A549 (cell line): ENCODE data around the gene SNRK. TPM values are rescaled to one million over a fixed set of nuclear protein-coding genes. Genes with fewer than 3 reads are reported as not detected.

ENCODE experiments used
- ATAC-seq, 2 experiments: fragments of 200-7000 bp in 1 of 2; fragments of >200 bp in 1 of 2; cut with Nextera tagmentation in 1 of 2; cut with Tn5 transposase in 1 of 2; 3 replicates each; pipeline versions ENCODE4 v1.8.0 to v1.9.1; 2018 to 2020; ENCODE audit warnings: mild to moderate bottlenecking in 1 of 2, moderate library complexity in 1 of 2
- CTCF ChIA-PET: fragments of 300-600 bp; sonication (Branson Sonifier 250); formaldehyde crosslinking; extraction: SDS; loops from one replicate; lab custom pipeline; 2021; ENCODE audit warnings: antibody characterized with exemption, inconsistent platforms; lab: Yijun Ruan, JAX
- POLR2A ChIA-PET: fragments of 350-600 bp; formaldehyde crosslinking; extraction: SDS; loops from one replicate; lab custom pipeline; 2021; ENCODE audit warnings: antibody characterized with exemption, inconsistent platforms; lab: Yijun Ruan, JAX
- DNase-seq, 2 experiments: peaks; one replicate each; pipeline versions ENCODE4 v3.0.0 to v3.0.0-alpha.2; 2011 to 2016; ENCODE audit warnings: low read depth in 1 of 2, low spot score in 1 of 2
- FAIRE-seq: peaks from 2 replicates; lab custom pipeline; 2011; peaks lifted over from hg19 to GRCh38; lab: Jason Lieb, UNC
- H3K27ac ChIP-seq, 2 experiments: fragments of >200 bp; sonication (Bioruptor Twin); formaldehyde crosslinking; 3 replicates each; pipeline ENCODE4 v1.5.1; 2016 to 2017
- H3K4me1 ChIP-seq: fragments of >200 bp; sonication (Bioruptor Twin); formaldehyde crosslinking; 3 replicates; pipeline ENCODE4 v1.6.1; 2016
- H3K4me2 ChIP-seq: fragments of >200 bp; sonication (Bioruptor Twin); formaldehyde crosslinking; 3 replicates; pipeline ENCODE4 v1.6.1; 2016
- H3K4me3 ChIP-seq: fragments of >200 bp; sonication (Bioruptor Twin); formaldehyde crosslinking; 3 replicates; pipeline ENCODE4 v1.5.1; 2016
- H3K9me3 ChIP-seq: fragments of >200 bp; sonication (Bioruptor Twin); formaldehyde crosslinking; 3 replicates; pipeline ENCODE4 v1.6.1; 2016
- CEBPB ChIP-seq, 2 experiments: fragments of >200 bp in 1 of 2; sonication (Bioruptor Twin) in 1 of 2; formaldehyde crosslinking in 1 of 2; IDR thresholded peaks; 2 replicates each; pipeline ENCODE4 v1.6.1; 2012 to 2016
- CHD2 ChIP-seq: fragments of 150-350 bp; IDR thresholded peaks from 2 replicates; pipeline ENCODE4 v1.6.1; 2014; ENCODE audit warnings: low read length; ENCODE audit not compliant: partially characterized antibody
- CTCF ChIP-seq: fragments of >200 bp; sonication (Bioruptor Twin); formaldehyde crosslinking; IDR thresholded peaks from 3 replicates; pipeline ENCODE4 v1.5.1; 2016
- EHF ChIP-seq: fragments of 250-450 bp; sonication (Bioruptor Pico); IDR thresholded peaks from 2 replicates; pipeline ENCODE4 v1.5.0; 2020; ENCODE audit warnings: mild to moderate bottlenecking
- EHMT2 ChIP-seq: fragments of 200-600 bp; sonication (generic); IDR thresholded peaks from 2 replicates; pipeline ENCODE4 v1.6.1; 2016; ENCODE audit warnings: antibody characterized with exemption, low read depth, mild to moderate bottlenecking, moderate library complexity
- EP300 ChIP-seq, 2 experiments: fragments of >200 bp; sonication (Bioruptor Twin); formaldehyde crosslinking; IDR thresholded peaks; 2 replicates in 1 of 2; 3 replicates in 1 of 2; pipeline ENCODE4 v1.6.1; 2016 to 2017
- FOSB ChIP-seq: fragments of 250-450 bp; sonication (Bioruptor Pico); IDR thresholded peaks from 2 replicates; pipeline ENCODE4 v1.5.0; 2020; ENCODE audit warnings: mild to moderate bottlenecking, moderate library complexity
- FOXS1 ChIP-seq: fragments of 250-450 bp; sonication (Bioruptor Pico); IDR thresholded peaks from 2 replicates; pipeline ENCODE4 v1.5.0; 2020; ENCODE audit warnings: mild to moderate bottlenecking, moderate library complexity
- GATA3 ChIP-seq: IDR thresholded peaks from 2 replicates; pipeline ENCODE4 v1.6.1; 2012; ENCODE audit warnings: borderline replicate concordance
- HDAC2 ChIP-seq: fragments of 200-600 bp; sonication (generic); IDR thresholded peaks from 2 replicates; pipeline ENCODE4 v1.6.1; 2016
- HEYL ChIP-seq: fragments of 250-450 bp; sonication (Bioruptor Pico); IDR thresholded peaks from 2 replicates; pipeline ENCODE4 v1.8.0; 2021; ENCODE audit warnings: mild to moderate bottlenecking, moderate library complexity
- HOXA7 ChIP-seq: fragments of 250-450 bp; sonication (Bioruptor Pico); IDR thresholded peaks from 2 replicates; pipeline ENCODE4 v1.5.0; 2020; ENCODE audit warnings: mild to moderate bottlenecking, moderate library complexity
- JUN ChIP-seq, 2 experiments: fragments of >200 bp; sonication (Bioruptor Twin); formaldehyde crosslinking; IDR thresholded peaks; 2 replicates in 1 of 2; 3 replicates in 1 of 2; pipeline ENCODE4 v1.6.1; 2016 to 2017
- KDM1A ChIP-seq: fragments of 200-600 bp; sonication (generic); IDR thresholded peaks from 2 replicates; pipeline ENCODE4 v1.6.1; 2016; ENCODE audit warnings: low read depth, mild to moderate bottlenecking
- MAFK ChIP-seq: fragments of 450-650 bp; IDR thresholded peaks from 2 replicates; pipeline ENCODE4 v1.6.1; 2014; ENCODE audit not compliant: partially characterized antibody
- MAX ChIP-seq: IDR thresholded peaks from 2 replicates; pipeline ENCODE4 v1.6.1; 2012
- NFE2L2 ChIP-seq: fragments of 150-350 bp; conservative IDR thresholded peaks from 2 replicates; pipeline ENCODE4 v1.6.1; 2014; ENCODE audit warnings: low read length
- POLR2AphosphoS2 ChIP-seq: conservative IDR thresholded peaks from 2 replicates; pipeline ENCODE4 v1.6.1; 2012; ENCODE audit warnings: low read length, improper control_type of control experiment, inconsistent platforms
- RAD21 ChIP-seq, 2 experiments: fragments of >200 bp in 1 of 2; sonication (Bioruptor Twin) in 1 of 2; formaldehyde crosslinking in 1 of 2; IDR thresholded peaks in 1 of 2; conservative IDR thresholded peaks in 1 of 2; 2 replicates in 1 of 2; 3 replicates in 1 of 2; pipeline ENCODE4 v1.6.1; 2012 to 2018; ENCODE audit warnings: inconsistent platforms in 1 of 2
- RCOR1 ChIP-seq: fragments of 150-350 bp; IDR thresholded peaks from 2 replicates; pipeline ENCODE4 v1.6.1; 2014; ENCODE audit warnings: antibody characterized with exemption, low read length, low read depth
- RNF2 ChIP-seq: fragments of 200-600 bp; sonication (generic); IDR thresholded peaks from 2 replicates; pipeline ENCODE4 v1.6.1; 2016; ENCODE audit warnings: low read depth, mild to moderate bottlenecking, antibody characterized with exemption, moderate library complexity, borderline replicate concordance
- TP53 ChIP-seq: fragments of 250-450 bp; sonication (Bioruptor Pico); IDR thresholded peaks from 2 replicates; pipeline ENCODE4 v1.5.0; 2021; ENCODE audit warnings: mild to moderate bottlenecking, moderate library complexity
- ZC3H11A ChIP-seq: fragments of 450-650 bp; IDR thresholded peaks from 2 replicates; pipeline ENCODE4 v1.6.1; 2014; ENCODE audit warnings: antibody characterized with exemption, mild to moderate bottlenecking
- WGBS: methylation state at CpG from one replicate; pipeline ENCODE4 v1.1.6; 2017; ENCODE audit errors: missing lambda C conversion rate; 5-methylcytosine and 5-hydroxymethylcytosine counted together
- polyA plus RNA-seq, 4 experiments: library from polyadenylated mRNA; depleted of rRNA in 3 of 4; stranded (reverse); fragments of >200 nt; fragmentation: RNase III in 1 of 4; extraction: RNeasy Plus Mini Kit Qiagen cat#74134 plus additional on column Dnase treatment in 1 of 4; gene quantifications; 2 replicates in 3 of 4; 3 replicates in 1 of 4; pipeline ENCODE4 v1.2.3, GENCODE V29; 2011 to 2017
- TF ChIP-seq, protein P1 (sequence below): fragments of 250-450 bp; sonication (Bioruptor Pico); IDR thresholded peaks from 2 replicates; pipeline ENCODE4 v1.5.0; 2021; ENCODE audit warnings: mild to moderate bottlenecking, moderate library complexity, borderline replicate concordance
- TF ChIP-seq, protein P2 (sequence below): fragments of 450-650 bp; IDR thresholded peaks from 2 replicates; pipeline ENCODE4 v1.6.1; 2014; ENCODE audit warnings: antibody characterized with exemption
- TF ChIP-seq, protein P3 (sequence below): IDR thresholded peaks from 2 replicates; pipeline ENCODE4 v1.6.1; 2012; ENCODE audit warnings: low read depth, borderline replicate concordance

SNRK gene
- polyA plus RNA-seq, 2 of the 4 experiments (the other 2 are of a cell fraction), result 3.5 to 7.2 TPM

GRCh38 chr3:43254125-43254524 is 32.2 kb upstream of the SNRK start:
- DNase-seq (no peak), ATAC-seq (no peak), FAIRE-seq (no peak)
- POLR2A ChIA-PET, result no interaction called here
- no peak overlapping the region for H3K4me3 ChIP-seq
- CTCF ChIA-PET, result no interaction called here
- no peak overlapping the region for H3K27ac ChIP-seq
- TF ChIP-seq TP53 (CRISPR knock-in tag) (no peak), HDAC2 (no peak), NFE2L2 (no peak), JUN (IDR thresholded peaks at IDR 0.05) (no peak), EP300 (IDR thresholded peaks at IDR 0.05) (no peak), GATA3 (no peak), RNF2 (no peak), ZC3H11A (no peak)
- TF ChIP-seq, protein P1, sequence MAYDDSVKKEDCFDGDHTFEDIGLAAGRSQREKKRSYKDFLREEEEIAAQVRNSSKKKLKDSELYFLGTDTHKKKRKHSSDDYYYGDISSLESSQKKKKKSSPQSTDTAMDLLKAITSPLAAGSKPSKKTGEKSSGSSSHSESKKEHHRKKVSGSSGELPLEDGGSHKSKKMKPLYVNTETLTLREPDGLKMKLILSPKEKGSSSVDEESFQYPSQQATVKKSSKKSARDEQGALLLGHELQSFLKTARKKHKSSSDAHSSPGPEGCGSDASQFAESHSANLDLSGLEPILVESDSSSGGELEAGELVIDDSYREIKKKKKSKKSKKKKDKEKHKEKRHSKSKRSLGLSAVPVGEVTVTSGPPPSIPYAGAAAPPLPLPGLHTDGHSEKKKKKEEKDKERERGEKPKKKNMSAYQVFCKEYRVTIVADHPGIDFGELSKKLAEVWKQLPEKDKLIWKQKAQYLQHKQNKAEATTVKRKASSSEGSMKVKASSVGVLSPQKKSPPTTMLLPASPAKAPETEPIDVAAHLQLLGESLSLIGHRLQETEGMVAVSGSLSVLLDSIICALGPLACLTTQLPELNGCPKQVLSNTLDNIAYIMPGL (CRISPR knock-in tag), result no peak
- no peak overlapping the region for H3K4me2 ChIP-seq
- 0% methylated on average over 1 of the region's 1 CpG for WGBS
- no peaks in the 10 kb centered on the region for H3K9me3 ChIP-seq
- no peaks in the 10 kb centered on the region for H3K4me1 ChIP-seq

- TF ChIP-seq POLR2AphosphoS2, result no peak
- TF ChIP-seq, protein P2, sequence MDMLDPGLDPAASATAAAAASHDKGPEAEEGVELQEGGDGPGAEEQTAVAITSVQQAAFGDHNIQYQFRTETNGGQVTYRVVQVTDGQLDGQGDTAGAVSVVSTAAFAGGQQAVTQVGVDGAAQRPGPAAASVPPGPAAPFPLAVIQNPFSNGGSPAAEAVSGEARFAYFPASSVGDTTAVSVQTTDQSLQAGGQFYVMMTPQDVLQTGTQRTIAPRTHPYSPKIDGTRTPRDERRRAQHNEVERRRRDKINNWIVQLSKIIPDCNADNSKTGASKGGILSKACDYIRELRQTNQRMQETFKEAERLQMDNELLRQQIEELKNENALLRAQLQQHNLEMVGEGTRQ, result no peak
- TF ChIP-seq NFE2L2, result no peak
- TF ChIP-seq RCOR1, result no peak
- no peak for TF ChIP-seq EHF (CRISPR knock-in tag)
- no peak for TF ChIP-seq FOSB (CRISPR knock-in tag)
- TF ChIP-seq RAD21 (conservative IDR thresholded peaks at IDR 0.05 in 1 of 2, IDR thresholded peaks at IDR 0.05 in 1 of 2), result no peak
- no peak for TF ChIP-seq EHMT2
- TF ChIP-seq MAX, result no peak
- no peak for TF ChIP-seq TP53 (CRISPR knock-in tag)
- TF ChIP-seq CHD2, result no peak
- no peak for TF ChIP-seq FOXS1
- TF ChIP-seq MAFK, result no peak
- no peak for TF ChIP-seq KDM1A
- TF ChIP-seq CTCF, result no peak
- TF ChIP-seq HEYL (CRISPR knock-in tag), result no peak
- TF ChIP-seq, protein P3, sequence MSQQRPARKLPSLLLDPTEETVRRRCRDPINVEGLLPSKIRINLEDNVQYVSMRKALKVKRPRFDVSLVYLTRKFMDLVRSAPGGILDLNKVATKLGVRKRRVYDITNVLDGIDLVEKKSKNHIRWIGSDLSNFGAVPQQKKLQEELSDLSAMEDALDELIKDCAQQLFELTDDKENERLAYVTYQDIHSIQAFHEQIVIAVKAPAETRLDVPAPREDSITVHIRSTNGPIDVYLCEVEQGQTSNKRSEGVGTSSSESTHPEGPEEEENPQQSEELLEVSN, result no peak
- TF ChIP-seq HDAC2, result no peak
- no peak for TF ChIP-seq CEBPB (IDR thresholded peaks at IDR 0.05)
- no peak for TF ChIP-seq HOXA7
- TF ChIP-seq, all 56 proteins: peak for 0
- POLR2A ChIA-PET, result no interaction called here
These were observed 30.7 kb upstream of the SNRK start for GRCh38 chr3:43255662-43256061.

More at GRCh38 chr3:43255662-43256061, 30.7 kb upstream of the SNRK start:
- H3K4me3 ChIP-seq, result no peak overlapping the region
- H3K27ac ChIP-seq, result no peak overlapping the region
- FAIRE-seq (no peak), DNase-seq (no peak), ATAC-seq (no peak)
- WGBS, result 18% methylated on average over 2 of the region's 2 CpGs
- no peak overlapping the region for H3K4me2 ChIP-seq
- H3K9me3 ChIP-seq, result no peaks in the 10 kb centered on the region
- CTCF ChIA-PET, result no interaction called here
- no peaks in the 10 kb centered on the region for H3K4me1 ChIP-seq
